ENCODE measurements around the gene TYW1. TPM values are rescaled to one million over a fixed set of nuclear protein-coding genes. Genes with fewer than 3 reads are reported as not detected.
"Not testable (repeated sequence)": the region's sequence is repeated elsewhere in the genome, so short reads cannot be mapped to it uniquely, and the experiment has no call there.

The TYW1 gene
- total and polyA plus RNA-seq, 8 donors: 4.0 to 9.2 (median 7.3) TPM

DNA sequence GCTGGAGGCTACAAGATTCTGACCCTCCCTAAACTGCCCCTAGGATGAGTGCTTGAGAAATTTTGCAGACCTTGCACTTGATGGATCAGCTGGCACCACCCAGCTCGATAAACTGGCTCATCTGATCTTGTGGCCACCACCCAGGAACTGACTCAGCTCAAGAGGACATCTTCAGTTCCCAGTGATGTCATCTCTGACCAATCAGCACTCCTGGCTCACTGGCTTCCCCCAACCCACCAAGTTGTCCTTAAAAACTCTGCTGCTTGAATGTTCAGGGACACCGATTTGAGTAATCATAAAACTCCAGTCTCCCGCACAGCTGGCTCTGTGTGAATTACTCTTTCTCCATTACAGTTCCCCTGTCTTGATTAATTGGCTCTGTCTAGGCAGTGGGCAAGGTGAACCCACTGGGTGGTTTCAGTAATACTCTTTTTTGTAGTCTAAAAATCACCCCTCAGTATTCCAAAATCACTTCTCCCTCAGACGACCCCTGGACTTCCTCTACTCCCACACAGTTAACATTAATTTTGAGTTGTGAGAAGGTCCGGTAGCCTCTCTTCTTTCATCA lies 229.8 kb downstream of the TYW1 start:
- H3K4me3 ChIP-seq; H3K4me1 ChIP-seq; H3K27me3 ChIP-seq; H3K27ac ChIP-seq; H3K9me3 ChIP-seq; ATAC-seq; H3K36me3 ChIP-seq; intact Hi-C loops (cut with DNase I); FAIRE-seq; DNase-seq: not testable (repeated sequence)
- 74 to 78% methylated on average over 5 of the region's 5 CpGs for WGBS, 2 donors

DNA sequence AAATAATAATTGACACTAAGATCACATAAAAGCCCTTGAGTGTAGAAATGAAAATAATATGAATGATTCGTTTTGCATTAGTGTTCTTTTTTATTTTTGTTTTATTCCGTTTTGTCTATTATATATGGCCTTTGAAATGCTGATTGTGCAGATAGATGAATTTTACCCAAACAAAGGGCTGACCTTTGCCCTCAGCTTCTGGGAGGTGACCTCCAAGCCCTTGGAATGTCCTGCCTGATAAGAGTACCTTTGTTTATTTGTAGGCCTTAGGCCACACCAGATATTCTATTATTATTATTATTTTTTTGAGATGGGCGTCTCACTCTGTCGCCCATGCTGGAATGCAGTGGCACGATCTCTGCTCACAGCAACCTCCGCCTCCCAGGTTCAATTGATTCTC lies 230.3 kb downstream of the TYW1 start:
- H3K4me1 ChIP-seq; FAIRE-seq; DNase-seq; H3K27ac ChIP-seq; H3K27me3 ChIP-seq; ATAC-seq; H3K4me3 ChIP-seq; H3K9me3 ChIP-seq; intact Hi-C loops (cut with DNase I); H3K36me3 ChIP-seq: not testable (repeated sequence)
- WGBS, 2 donors: 90 to 92% methylated on average over 5 to 6 of the region's 6 CpGs

DNA sequence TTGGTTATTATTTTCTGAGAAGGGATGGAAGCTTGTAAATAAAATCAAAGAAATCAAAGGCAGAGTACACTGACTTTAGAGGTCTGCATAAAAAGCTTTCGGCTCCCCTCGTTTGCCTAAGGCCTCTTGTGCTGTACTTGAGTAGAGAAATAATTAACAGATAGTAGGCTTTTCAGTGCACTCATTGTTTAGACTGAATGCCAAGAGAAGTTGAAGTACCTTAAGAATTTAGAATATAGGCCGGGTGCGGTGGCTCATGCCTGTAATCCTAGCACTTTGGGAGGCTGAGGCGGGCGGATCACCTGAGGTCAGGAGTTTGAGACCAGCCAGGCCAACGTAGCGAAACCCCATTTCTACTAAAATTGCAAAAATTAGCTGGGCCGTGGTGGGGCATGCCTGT lies 232.4 kb downstream of the TYW1 start:
- FAIRE-seq; intact Hi-C loops (cut with DNase I); H3K4me3 ChIP-seq; H3K9me3 ChIP-seq; DNase-seq; H3K36me3 ChIP-seq; H3K27ac ChIP-seq; ATAC-seq; H3K27me3 ChIP-seq; H3K4me1 ChIP-seq: not testable (repeated sequence)
- WGBS, 2 donors: 91 to 94% methylated on average over 9 of the region's 9 CpGs

DNA sequence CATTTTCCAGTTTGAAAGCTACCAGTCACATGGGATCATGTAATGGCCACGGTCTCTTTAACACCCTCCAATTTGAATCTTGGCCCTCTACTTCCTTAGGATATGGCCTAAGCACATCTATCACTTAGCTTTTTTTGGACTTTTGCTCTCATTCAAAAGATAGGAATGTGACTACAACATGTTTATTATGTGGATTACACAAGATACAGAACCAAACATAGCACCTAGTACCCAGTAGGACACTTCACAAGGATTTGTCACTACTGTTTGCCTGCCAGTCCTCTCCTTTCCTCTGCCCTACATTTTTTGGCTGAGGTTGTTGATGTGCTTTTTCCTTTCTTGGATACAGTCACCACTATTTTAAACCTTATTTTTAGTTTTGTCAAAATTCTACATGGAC lies 233.4 kb downstream of the TYW1 start:
- DNase-seq; H3K36me3 ChIP-seq; FAIRE-seq; H3K27me3 ChIP-seq; H3K9me3 ChIP-seq; H3K27ac ChIP-seq; H3K4me3 ChIP-seq; H3K4me1 ChIP-seq; intact Hi-C loops (cut with DNase I): not testable (repeated sequence)
- WGBS, 2 donors: 92 to 100% methylated on average over 1 of the region's 1 CpG
- peak in 1 of 4 donors; percentile 38 for ATAC-seq

DNA sequence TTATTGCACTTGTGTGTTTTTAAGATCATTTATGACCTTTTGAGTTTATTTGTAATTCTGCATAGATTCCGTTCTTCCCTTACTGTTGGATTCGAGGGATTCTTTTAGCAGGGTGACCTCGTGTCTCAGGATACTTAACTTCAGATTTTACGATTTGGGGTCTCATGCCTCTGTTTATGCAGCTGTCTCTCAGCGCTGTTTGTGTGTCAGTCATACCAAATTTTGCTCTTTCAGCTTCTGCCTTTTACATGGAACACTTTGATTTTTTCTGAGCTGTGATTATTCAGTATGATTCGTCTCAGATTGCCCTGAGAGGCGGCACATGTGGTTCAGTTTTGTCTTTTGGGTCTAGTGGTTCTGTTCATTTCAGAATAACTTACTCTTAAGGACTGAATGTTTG lies 236.9 kb downstream of the TYW1 start:
- intact Hi-C loops (cut with DNase I); H3K27me3 ChIP-seq; H3K9me3 ChIP-seq; FAIRE-seq; H3K4me3 ChIP-seq; H3K27ac ChIP-seq; H3K36me3 ChIP-seq; DNase-seq; ATAC-seq; H3K4me1 ChIP-seq: not testable (repeated sequence)
- WGBS, 2 donors: 94 to 100% methylated on average over 7 of the region's 7 CpGs

DNA sequence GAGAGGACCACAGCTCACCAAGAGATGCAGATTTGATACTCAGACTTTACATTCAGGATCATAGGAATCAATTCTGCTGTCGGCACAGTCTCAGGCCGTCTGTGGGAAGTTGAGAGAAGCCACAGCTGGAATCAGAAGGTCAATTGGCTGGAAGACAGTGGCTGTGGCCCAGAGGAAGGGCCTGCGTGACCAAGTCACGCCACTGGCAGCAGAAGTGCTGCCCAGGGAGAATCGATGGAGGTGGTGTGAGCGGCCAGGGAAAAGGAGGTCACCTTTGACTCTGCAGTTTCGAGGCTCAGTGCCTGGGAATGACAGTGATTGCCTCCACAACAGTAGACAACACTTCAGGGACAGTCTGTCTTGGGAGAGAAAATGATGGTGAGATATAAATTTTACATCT lies 239.6 kb downstream of the TYW1 start:
- H3K27ac ChIP-seq; intact Hi-C loops (cut with DNase I); H3K36me3 ChIP-seq; DNase-seq; FAIRE-seq; ATAC-seq; H3K27me3 ChIP-seq; H3K4me3 ChIP-seq; H3K4me1 ChIP-seq; H3K9me3 ChIP-seq: not testable (repeated sequence)
- 48 to 55% methylated on average over 7 of the region's 7 CpGs for WGBS, 2 donors

DNA sequence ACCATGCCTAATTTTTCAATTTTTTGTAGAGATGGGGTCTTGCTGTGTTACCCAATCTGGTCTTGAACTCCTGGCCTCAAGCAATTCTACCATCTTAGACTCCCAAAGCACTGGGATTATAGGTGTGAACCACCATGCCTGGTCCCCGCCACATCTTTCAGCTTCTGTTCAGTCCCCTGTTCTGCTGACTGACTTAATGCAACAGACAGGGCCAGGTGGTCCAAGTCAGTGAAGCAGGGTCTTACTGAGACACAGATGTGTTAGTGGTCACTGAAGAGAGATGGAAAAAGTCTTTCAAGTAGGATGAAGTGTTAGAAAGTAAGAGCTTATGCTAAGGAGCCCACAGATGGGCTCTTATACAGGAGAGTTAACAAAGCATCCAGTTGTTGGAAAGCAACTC lies 246.2 kb downstream of the TYW1 start:
- H3K36me3 ChIP-seq; ATAC-seq; H3K27me3 ChIP-seq; H3K9me3 ChIP-seq; H3K27ac ChIP-seq; H3K4me1 ChIP-seq; FAIRE-seq; H3K4me3 ChIP-seq; intact Hi-C loops (cut with DNase I); DNase-seq: not testable (repeated sequence)
- WGBS, 2 donors: 94 to 100% methylated on average over 1 of the region's 1 CpG

DNA sequence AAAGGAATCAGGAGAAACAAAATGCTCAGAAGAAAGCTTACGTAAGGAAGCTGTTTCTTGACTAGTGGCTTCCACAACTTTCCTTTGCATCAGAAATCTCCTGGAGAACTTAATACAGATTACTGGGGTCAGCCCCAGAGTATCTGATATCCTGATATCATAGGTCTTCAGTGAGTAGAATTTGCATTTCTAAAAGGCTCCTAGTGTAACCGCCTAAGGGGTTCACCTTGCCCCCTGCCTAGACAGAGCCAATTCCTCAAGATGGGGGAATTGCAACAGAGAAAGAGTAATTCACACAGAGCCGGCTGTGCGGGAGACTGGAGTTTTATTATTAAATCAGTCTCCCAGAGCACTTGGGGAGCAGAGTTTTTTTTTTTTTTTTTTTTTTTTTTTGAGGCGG lies 251.7 kb downstream of the TYW1 start:
- DNase-seq; H3K27ac ChIP-seq; H3K36me3 ChIP-seq; FAIRE-seq; H3K9me3 ChIP-seq; ATAC-seq; H3K4me1 ChIP-seq; H3K4me3 ChIP-seq; intact Hi-C loops (cut with DNase I); H3K27me3 ChIP-seq: not testable (repeated sequence)
- WGBS, 2 donors: 96 to 98% methylated on average over 4 of the region's 5 CpGs

DNA sequence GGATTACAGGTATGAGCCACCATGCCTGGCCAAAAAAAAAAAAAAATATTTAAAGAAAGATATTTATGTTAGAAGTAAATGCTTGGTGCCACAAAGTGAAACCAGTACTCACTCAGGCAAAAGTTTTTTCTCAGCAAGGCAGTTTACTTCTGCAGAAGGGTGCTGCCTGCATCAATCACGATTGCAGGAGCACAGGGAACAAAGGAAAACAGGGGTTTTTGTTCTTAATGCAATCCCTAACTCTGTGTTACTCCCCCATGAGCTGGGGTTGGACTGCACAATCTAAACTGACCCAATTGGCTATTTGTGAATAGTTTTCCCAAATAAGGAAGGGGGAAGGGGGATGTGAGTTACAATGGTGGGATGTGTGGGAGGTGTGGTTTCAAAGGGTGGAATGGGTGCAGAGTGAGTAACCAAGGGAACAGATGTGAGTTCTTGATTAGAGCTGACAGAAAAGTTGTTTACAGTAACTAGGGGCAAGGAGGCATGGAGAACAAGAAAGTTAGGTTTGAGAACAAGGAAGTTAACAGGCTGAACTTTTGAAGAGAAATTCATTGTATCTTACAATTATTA lies 255.4 kb downstream of the TYW1 start:
- no peaks in the 10 kb centered on the region for H3K27me3 ChIP-seq
- no peak for DNase-seq
- WGBS, 2 donors: 86 to 96% methylated on average over 1 of the region's 1 CpG
- no peaks in the 10 kb centered on the region for H3K36me3 ChIP-seq
- no peak for FAIRE-seq
- H3K4me1 ChIP-seq: no peaks in the 10 kb centered on the region
- no peak overlapping the region for H3K27ac ChIP-seq
- ATAC-seq: no peak
- H3K4me3 ChIP-seq: no peak overlapping the region
- TF ChIP-seq, protein P1, sequence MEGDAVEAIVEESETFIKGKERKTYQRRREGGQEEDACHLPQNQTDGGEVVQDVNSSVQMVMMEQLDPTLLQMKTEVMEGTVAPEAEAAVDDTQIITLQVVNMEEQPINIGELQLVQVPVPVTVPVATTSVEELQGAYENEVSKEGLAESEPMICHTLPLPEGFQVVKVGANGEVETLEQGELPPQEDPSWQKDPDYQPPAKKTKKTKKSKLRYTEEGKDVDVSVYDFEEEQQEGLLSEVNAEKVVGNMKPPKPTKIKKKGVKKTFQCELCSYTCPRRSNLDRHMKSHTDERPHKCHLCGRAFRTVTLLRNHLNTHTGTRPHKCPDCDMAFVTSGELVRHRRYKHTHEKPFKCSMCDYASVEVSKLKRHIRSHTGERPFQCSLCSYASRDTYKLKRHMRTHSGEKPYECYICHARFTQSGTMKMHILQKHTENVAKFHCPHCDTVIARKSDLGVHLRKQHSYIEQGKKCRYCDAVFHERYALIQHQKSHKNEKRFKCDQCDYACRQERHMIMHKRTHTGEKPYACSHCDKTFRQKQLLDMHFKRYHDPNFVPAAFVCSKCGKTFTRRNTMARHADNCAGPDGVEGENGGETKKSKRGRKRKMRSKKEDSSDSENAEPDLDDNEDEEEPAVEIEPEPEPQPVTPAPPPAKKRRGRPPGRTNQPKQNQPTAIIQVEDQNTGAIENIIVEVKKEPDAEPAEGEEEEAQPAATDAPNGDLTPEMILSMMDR (IDR thresholded peaks at IDR 0.05): no peak
- intact Hi-C loops (cut with DNase I): no loop called here
- no peaks in the 10 kb centered on the region for H3K9me3 ChIP-seq

DNA sequence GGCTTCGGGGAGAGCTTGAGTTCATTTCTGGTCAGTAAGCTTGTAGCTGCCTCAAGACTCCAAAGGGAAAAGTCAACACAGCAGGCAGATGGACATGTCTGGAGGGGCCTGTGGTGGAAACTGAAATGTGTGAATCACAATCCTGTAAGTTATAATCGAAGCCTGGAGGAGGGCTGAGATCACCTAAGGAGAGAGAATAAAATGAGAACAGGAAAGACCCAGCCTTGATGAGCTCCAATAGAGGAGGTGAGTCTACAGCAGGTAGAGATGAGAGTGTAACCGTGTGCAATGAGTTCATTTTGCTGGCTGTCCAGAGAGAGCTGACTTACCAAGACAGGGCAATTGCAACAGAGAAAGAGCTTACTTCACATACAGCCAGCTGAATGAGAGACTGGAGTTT lies 258.4 kb downstream of the TYW1 start:
- H3K36me3 ChIP-seq; ATAC-seq; intact Hi-C loops (cut with DNase I); H3K4me3 ChIP-seq; H3K9me3 ChIP-seq; H3K4me1 ChIP-seq; H3K27ac ChIP-seq; H3K27me3 ChIP-seq; DNase-seq; FAIRE-seq: not testable (repeated sequence)
- whole genome bisulfite sequencing, 2 donors: 91 to 92% methylated on average over 2 of the region's 3 CpGs

DNA sequence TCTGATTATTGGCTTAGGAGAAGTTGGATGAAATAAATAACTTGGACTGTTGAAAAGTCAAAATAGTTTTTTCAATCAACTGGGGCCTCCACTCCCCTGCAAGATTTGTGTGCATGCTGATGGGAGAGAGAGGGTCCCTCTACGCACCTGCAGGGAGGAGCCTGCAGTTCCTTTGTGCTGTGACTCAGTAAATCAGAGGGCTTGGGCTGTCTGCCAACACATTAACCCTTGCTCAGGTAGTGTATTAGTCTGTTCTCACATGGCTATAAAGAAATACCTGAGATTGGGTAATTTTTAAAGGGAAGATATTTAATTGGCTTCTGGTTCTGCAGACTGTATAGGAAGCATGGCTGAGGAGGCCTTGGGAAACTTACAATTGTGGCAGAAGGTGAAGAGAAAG lies 261.1 kb downstream of the TYW1 start:
- H3K9me3 ChIP-seq; H3K27me3 ChIP-seq; H3K4me1 ChIP-seq; H3K36me3 ChIP-seq; DNase-seq; H3K27ac ChIP-seq; ATAC-seq; FAIRE-seq; intact Hi-C loops (cut with DNase I); H3K4me3 ChIP-seq: not testable (repeated sequence)
- WGBS, 2 donors: 53 to 59% methylated on average over 1 of the region's 1 CpG

DNA sequence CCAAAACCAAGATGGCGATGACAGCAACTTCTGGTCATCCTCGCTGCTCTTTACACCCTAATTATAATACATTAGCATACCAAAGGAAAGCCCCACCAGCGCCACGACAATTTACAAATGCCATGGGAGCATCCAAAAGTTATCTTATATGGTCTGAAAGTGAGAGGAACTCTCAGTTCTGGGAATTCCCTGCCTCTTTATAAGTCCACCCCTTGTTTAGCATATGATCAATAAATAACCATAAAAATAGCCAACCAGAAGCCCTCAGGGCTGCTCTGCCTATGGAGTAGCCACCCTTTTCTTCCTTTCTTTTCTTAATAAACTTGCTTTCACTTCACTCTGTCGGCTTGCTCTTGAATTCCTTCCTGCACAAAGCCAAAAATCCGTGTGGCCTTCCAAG lies 262.7 kb downstream of the TYW1 start:
- H3K36me3 ChIP-seq; H3K4me3 ChIP-seq; H3K27me3 ChIP-seq; ATAC-seq; DNase-seq; H3K27ac ChIP-seq; H3K9me3 ChIP-seq; intact Hi-C loops (cut with DNase I); H3K4me1 ChIP-seq; FAIRE-seq: not testable (repeated sequence)
- 93 to 94% methylated on average over 6 of the region's 6 CpGs for WGBS, 2 donors
